OCI-LY1 (cell line): ENCODE data around the gene DTX3.
"Not testable (repeated sequence)": the region's sequence is repeated elsewhere in the genome, so short reads cannot be mapped to it uniquely, and the experiment has no call there.

Experiments used
- H2AFZ ChIP-seq: fragments of 200-600 bp; sonication (generic), shearing (Covaris generic); 2 replicates; pipeline ENCODE4 v1.6.0; 2014; ENCODE audit warnings: antibody characterized with exemption, mild to moderate bottlenecking, low read length
- H3F3A ChIP-seq: fragments of 200-600 bp; sonication (generic), shearing (Covaris generic); 2 replicates; pipeline ENCODE4 v1.6.0; 2014; ENCODE audit warnings: mild to moderate bottlenecking, antibody characterized with exemption, low read length, moderate library complexity; ENCODE audit not compliant: insufficient read depth
- H3K27ac ChIP-seq: fragments of 200-600 bp; sonication (generic); 2 replicates; pipeline ENCODE4 v1.5.1; 2014; ENCODE audit warnings: low read length, mixed run types, mild to moderate bottlenecking, low read depth; ENCODE audit not compliant: poor library complexity, severe bottlenecking
- H3K27me3 ChIP-seq: fragments of 200-600 bp; sonication (generic); 2 replicates; pipeline ENCODE4 v1.6.0; 2014; ENCODE audit warnings: antibody characterized with exemption, mild to moderate bottlenecking, low read length, moderate library complexity; ENCODE audit not compliant: insufficient read depth
- H3K36me3 ChIP-seq: fragments of 200-600 bp; sonication (generic); 2 replicates; pipeline ENCODE4 v1.6.1; 2014; ENCODE audit warnings: mild to moderate bottlenecking, antibody characterized with exemption, low read length, moderate library complexity, mixed read lengths; ENCODE audit not compliant: insufficient read depth
- H3K4me1 ChIP-seq: fragments of 200-600 bp; sonication (generic); 2 replicates; pipeline ENCODE4 v1.5.1; 2014; ENCODE audit warnings: mild to moderate bottlenecking, low read length, moderate library complexity; ENCODE audit not compliant: insufficient read depth, severe bottlenecking
- H3K4me2 ChIP-seq: fragments of 200-600 bp; sonication (generic), shearing (Covaris generic); 2 replicates; pipeline ENCODE4 v1.6.1; 2014; ENCODE audit warnings: low read length
- H3K4me3 ChIP-seq: fragments of 200-600 bp; sonication (generic); 2 replicates; pipeline ENCODE4 v1.5.1; 2014; ENCODE audit warnings: low read length, low read depth, mild to moderate bottlenecking, mixed read lengths; ENCODE audit not compliant: poor library complexity, severe bottlenecking
- H3K79me2 ChIP-seq: fragments of 200-600 bp; shearing (Covaris generic); 2 replicates; pipeline ENCODE4 v1.6.1; 2016; ENCODE audit warnings: mixed run types, low read length, mixed read lengths; ENCODE audit not compliant: insufficient read depth
- H3K9ac ChIP-seq: fragments of 200-600 bp; sonication (generic), shearing (Covaris generic); 2 replicates; pipeline ENCODE4 v1.6.1; 2014; ENCODE audit warnings: mild to moderate bottlenecking, low read length, mixed read lengths
- H3K9me2 ChIP-seq: fragments of 200-600 bp; sonication (generic), shearing (Covaris generic); 2 replicates; pipeline ENCODE4 v1.6.1; 2014; ENCODE audit warnings: low read depth, mild to moderate bottlenecking, low read length, mixed read lengths
- H3K9me3 ChIP-seq: fragments of 200-600 bp; shearing (Covaris generic); 2 replicates; pipeline ENCODE4 v1.6.1; 2014; ENCODE audit warnings: low read length, mixed read lengths
- H4K20me1 ChIP-seq: fragments of 200-600 bp; sonication (generic), shearing (Covaris generic); 2 replicates; pipeline ENCODE4 v1.6.0; 2016; ENCODE audit warnings: mild to moderate bottlenecking, low read length; ENCODE audit not compliant: insufficient read depth
- EZH2 ChIP-seq: fragments of 200-600 bp; sonication (generic), shearing (Covaris generic); IDR thresholded peaks from 2 replicates; pipeline ENCODE4 v1.8.0; 2017; ENCODE audit warnings: borderline replicate concordance, mixed run types, mild to moderate bottlenecking, antibody characterized with exemption, low read length, moderate library complexity, mixed read lengths
- TF ChIP-seq, protein P1 (sequence below): fragments of 200-600 bp; sonication (generic), shearing (Covaris generic); IDR thresholded peaks from 2 replicates; pipeline ENCODE4 v1.5.1; 2017; ENCODE audit warnings: mild to moderate bottlenecking, antibody characterized with exemption, low read length, moderate library complexity, mixed read lengths

DTX3 gene

DNA sequence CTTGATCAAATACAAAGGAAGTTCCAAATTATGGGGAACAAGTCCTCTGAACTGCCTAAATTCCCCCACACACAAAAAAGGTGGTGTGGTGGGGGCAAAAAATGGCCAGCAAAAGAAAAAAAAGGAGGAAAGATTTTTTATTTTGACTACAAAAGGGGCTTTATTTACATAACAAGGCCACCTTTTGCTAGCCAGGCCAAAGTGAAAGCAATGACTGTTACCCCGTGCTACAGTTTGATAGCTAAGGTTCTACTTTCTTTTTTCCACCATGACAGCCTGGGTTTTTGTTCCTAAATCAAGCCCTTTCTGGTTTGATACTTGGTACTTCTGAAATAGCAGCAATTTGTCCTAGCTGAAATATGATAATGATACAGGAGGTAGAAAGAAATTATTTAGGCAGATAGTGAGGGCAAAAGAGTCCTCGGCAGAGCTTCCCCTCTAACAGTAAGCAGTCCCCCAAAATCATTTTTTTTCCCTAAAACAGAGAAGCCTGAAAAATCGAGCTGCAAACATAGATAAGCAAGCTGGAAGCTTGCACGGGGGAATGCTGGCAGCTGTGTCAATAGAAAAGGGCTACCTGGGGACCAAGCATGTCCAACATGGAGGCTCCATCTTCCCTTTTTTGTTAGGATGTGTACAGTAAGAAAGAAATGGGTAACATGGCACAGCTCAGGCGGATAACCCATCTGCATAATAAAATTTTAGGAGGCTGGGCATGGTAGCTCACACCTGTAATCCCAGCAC, 37.2 kb downstream of the DTX3 start:
- Histone ChIP-seq H3F3A (no peaks in the 10 kb centered on the region), H3K4me2 (no peak overlapping the region), H3K4me1 (no peaks in the 10 kb centered on the region), H4K20me1 (no peaks in the 10 kb centered on the region), H3K27ac (no peak overlapping the region), H3K9me2 (no peaks in the 10 kb centered on the region), H3K9ac (no peak overlapping the region), H3K27me3 (no peaks in the 10 kb centered on the region), H2AFZ (no peak overlapping the region), H3K36me3 (no peaks in the 10 kb centered on the region), H3K9me3 (no peaks in the 10 kb centered on the region), H3K79me2 (no peaks in the 10 kb centered on the region), H3K4me3 (no peak overlapping the region)
- TF ChIP-seq, protein P1, sequence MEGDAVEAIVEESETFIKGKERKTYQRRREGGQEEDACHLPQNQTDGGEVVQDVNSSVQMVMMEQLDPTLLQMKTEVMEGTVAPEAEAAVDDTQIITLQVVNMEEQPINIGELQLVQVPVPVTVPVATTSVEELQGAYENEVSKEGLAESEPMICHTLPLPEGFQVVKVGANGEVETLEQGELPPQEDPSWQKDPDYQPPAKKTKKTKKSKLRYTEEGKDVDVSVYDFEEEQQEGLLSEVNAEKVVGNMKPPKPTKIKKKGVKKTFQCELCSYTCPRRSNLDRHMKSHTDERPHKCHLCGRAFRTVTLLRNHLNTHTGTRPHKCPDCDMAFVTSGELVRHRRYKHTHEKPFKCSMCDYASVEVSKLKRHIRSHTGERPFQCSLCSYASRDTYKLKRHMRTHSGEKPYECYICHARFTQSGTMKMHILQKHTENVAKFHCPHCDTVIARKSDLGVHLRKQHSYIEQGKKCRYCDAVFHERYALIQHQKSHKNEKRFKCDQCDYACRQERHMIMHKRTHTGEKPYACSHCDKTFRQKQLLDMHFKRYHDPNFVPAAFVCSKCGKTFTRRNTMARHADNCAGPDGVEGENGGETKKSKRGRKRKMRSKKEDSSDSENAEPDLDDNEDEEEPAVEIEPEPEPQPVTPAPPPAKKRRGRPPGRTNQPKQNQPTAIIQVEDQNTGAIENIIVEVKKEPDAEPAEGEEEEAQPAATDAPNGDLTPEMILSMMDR, result no peak
- TF ChIP-seq EZH2, result no peak

DNA sequence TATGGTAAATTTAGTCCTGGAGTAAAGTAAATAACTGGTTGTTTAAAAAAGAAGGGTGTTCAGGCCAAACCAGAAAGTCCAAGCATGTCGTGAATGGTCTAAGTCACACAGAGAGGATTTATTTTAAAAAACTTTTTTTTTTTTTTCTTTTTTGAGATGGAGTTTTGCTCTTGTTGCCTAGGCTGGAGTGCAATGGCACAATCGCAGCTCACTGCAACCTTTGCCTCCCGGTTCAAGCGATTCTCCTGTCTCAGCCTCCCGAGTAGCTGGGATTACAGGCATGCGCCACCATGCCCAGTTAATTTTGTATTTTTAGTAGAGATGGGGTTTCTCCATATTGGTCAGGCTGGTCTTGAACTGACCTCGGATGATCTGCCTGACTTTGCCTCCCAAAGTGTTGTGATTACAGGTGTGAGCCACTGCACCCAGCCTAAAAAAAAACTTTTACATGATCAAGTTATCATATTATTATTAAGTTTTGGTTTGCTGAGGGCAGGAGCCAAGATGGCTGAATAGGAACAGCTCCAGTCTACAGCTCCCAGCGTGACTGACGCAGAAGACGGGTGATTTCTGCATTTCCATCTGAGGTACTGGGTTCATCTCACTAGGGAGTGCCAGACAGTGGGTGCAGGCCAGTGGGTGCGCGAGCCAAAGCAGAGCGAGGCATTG, 41.5 kb downstream of the DTX3 start:
- not testable (repeated sequence) for H3K27me3 ChIP-seq, H2AFZ ChIP-seq, H3K27ac ChIP-seq, H3K9me3 ChIP-seq, H3K4me1 ChIP-seq, H3K4me2 ChIP-seq, H4K20me1 ChIP-seq, H3K4me3 ChIP-seq, H3K36me3 ChIP-seq, H3K79me2 ChIP-seq, H3K9me2 ChIP-seq, H3K9ac ChIP-seq, H3F3A ChIP-seq

DNA sequence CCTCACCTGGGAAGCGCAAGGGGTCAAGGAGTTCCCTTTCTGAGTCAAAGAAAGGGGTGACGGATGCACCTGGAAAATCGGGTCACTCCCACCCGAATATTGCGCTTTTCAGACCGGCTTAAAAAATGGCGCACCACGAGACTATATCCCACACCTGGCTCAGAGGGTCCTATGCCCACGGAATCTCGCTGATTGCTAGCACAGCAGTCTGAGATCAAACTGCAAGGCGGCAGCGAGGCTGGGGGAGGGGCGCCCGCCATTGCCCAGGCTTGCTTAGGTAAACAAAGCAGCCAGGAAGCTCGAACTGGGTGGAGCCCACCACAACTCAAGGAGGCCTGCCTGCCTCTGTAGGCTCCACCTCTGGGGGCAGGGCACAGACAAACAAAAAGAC, 42.0 kb downstream of the DTX3 start:
- not testable (repeated sequence) for H3F3A ChIP-seq, H3K4me1 ChIP-seq, H3K27ac ChIP-seq, H3K4me3 ChIP-seq, H3K9ac ChIP-seq, H2AFZ ChIP-seq, H3K27me3 ChIP-seq, H4K20me1 ChIP-seq, H3K4me2 ChIP-seq, H3K9me3 ChIP-seq, H3K9me2 ChIP-seq, H3K79me2 ChIP-seq, H3K36me3 ChIP-seq

DNA sequence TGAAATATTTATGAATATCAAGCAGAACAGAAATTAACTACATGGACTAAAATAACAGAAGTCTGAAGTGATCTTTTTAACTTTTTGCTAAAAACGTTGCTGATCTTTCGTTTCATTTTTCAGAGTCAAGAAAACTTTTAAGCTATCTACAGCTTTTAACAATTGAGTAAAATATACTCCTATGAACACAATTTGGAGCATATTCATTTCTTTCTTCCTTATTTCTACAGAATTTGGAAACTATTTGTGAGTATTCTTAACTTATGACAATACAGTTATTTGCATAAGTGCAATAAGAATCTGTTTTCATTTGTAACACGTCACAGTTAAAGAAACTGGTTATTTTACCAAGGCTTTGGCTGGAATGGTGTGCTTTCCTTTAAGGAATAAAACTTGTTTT, 49.4 kb downstream of the DTX3 start:
- Histone ChIP-seq H4K20me1 (no peaks in the 10 kb centered on the region), H3K27me3 (no peaks in the 10 kb centered on the region; the same call in 1 of the 2 replicates), H3K27ac (no peak overlapping the region), H3K9me2 (no peaks in the 10 kb centered on the region), H3K4me3 (no peak overlapping the region), H3K9me3 (no peaks in the 10 kb centered on the region), H2AFZ (no peak overlapping the region), H3K36me3 (no peaks in the 10 kb centered on the region), H3K9ac (no peak overlapping the region), H3F3A (no peaks in the 10 kb centered on the region), H3K4me2 (no peak overlapping the region), H3K4me1 (no peaks in the 10 kb centered on the region), H3K79me2 (no peaks in the 10 kb centered on the region)
- TF ChIP-seq, protein P1, result no peak
